ENCODE measurements around the gene ABCA13. TPM values are rescaled to one million over a fixed set of nuclear protein-coding genes. Genes with fewer than 3 reads are reported as not detected.

ABCA13 gene
- polyA plus RNA-seq, 1 of the 3 experiments (the other 2 are of a cell fraction) = not detected

DNA sequence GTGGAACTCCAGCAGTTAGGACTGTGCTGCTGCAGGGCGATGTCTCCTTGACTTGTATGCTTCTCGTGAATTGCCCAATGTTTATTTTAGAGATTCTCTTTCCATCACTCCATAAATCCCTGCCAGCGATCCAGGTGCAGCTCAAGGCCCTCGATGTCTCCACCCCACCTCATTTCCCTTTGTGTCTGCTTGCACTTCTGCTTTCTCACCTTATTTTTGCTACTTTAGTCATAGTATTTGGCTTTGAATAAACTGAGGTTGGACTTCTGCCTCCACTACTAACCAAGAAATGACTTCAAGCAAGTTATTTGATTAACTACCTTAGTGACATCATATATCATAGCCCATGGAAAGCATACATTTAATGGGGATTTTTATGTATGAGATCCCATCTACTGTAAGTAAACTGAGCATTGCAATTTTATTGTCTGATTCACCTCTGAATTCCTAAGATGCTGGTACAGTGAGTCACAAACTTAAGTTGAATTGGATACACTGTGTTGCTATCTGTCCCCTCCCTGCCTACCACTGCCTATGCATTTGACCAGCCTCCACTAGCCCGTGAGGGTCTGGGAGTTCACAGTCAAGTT is 255.8 kb downstream of the ABCA13 start:
- Histone ChIP-seq H3K36me3 (replicated peaks in 1 of 2; ENCODE audit: control insufficient read depth in 1 of 2, insufficient read depth in 2 of 2, low read length in 1 of 2) (no peaks in the 10 kb centered on the region), H3K27me3 (ENCODE audit: insufficient read depth) (no peaks in the 10 kb centered on the region), H2AFZ (ENCODE audit: low read depth) (no peak overlapping the region), H3K4me1 (ENCODE audit: control insufficient read depth in 1 of 2, insufficient read depth in 2 of 2, low read depth in 1 of 2, low read length in 1 of 2) (no peaks in the 10 kb centered on the region), H3K9me2 (no peaks in the 10 kb centered on the region), H3K79me2 (ENCODE audit: insufficient read depth) (no peaks in the 10 kb centered on the region), H3F3A (replicated peaks; ENCODE audit: insufficient read depth) (no peaks in the 10 kb centered on the region), H3K4me2 (no peak overlapping the region), H3K4me3 (ENCODE audit: low read depth in 2 of 2, low read length in 1 of 2) (no peak overlapping the region), H4K20me1 (ENCODE audit: insufficient read depth) (no peaks in the 10 kb centered on the region), H3K9me3 (no peaks in the 10 kb centered on the region), H3K9ac (no peak overlapping the region), H3K27ac (ENCODE audit: low read depth in 2 of 2, low read length in 1 of 2) (no peak overlapping the region)
- 0% methylated on average over 5 of the region's 5 CpGs for WGBS (ENCODE audit: low lambda C conversion rate)
- no peak for TF ChIP-seq FOXM1 (IDR thresholded peaks at IDR 0.05; ENCODE audit: low read depth)
- TF ChIP-seq MXI1 (IDR thresholded peaks at IDR 0.05; ENCODE audit: low read depth, low read length) = no peak
- 0 out of 2 replicates have a peak, but pooled peaks have one; percentile 24 for TF ChIP-seq FOSL2 (IDR thresholded peaks at IDR 0.05; ENCODE audit: borderline replicate concordance, low read depth)
- ChIA-PET CTCF (no interaction called here), POLR2A (no interaction called here)
- no peak for DNase-seq

- H4K20me1 ChIP-seq (ENCODE audit: insufficient read depth) = no peaks in the 10 kb centered on the region
- H3F3A ChIP-seq (replicated peaks; ENCODE audit: insufficient read depth) = no peaks in the 10 kb centered on the region
- H3K79me2 ChIP-seq (ENCODE audit: insufficient read depth) = no peaks in the 10 kb centered on the region
- ChIA-PET POLR2A (no interaction called here), CTCF (no interaction called here)
- 9% methylated on average over 5 of the region's 5 CpGs for WGBS (ENCODE audit: low lambda C conversion rate)
- no peak overlapping the region for H2AFZ ChIP-seq (ENCODE audit: low read depth)
- H3K9ac ChIP-seq = no peak overlapping the region
- no peak overlapping the region for H3K4me3 ChIP-seq (ENCODE audit: low read depth in 2 of 2, low read length in 1 of 2)
- no peaks in the 10 kb centered on the region for H3K9me3 ChIP-seq
- no peak overlapping the region for H3K27ac ChIP-seq (ENCODE audit: low read depth in 2 of 2, low read length in 1 of 2)
- no peaks in the 10 kb centered on the region for H3K4me1 ChIP-seq (ENCODE audit: control insufficient read depth in 1 of 2, insufficient read depth in 2 of 2, low read depth in 1 of 2, low read length in 1 of 2)
- H3K27me3 ChIP-seq (ENCODE audit: insufficient read depth) = no peaks in the 10 kb centered on the region
- H3K36me3 ChIP-seq (replicated peaks in 1 of 2; ENCODE audit: control insufficient read depth in 1 of 2, insufficient read depth in 2 of 2, low read length in 1 of 2) = no peaks in the 10 kb centered on the region
- no peaks in the 10 kb centered on the region for H3K9me2 ChIP-seq
- H3K4me2 ChIP-seq = no peak overlapping the region
- DNase-seq = no peak
- no peak for TF ChIP-seq RXRA (IDR thresholded peaks at IDR 0.05; ENCODE audit: borderline replicate concordance, low read depth)
- no peak for TF ChIP-seq YY1 (IDR thresholded peaks at IDR 0.05; ENCODE audit: low read depth)
- TF ChIP-seq, protein P1, sequence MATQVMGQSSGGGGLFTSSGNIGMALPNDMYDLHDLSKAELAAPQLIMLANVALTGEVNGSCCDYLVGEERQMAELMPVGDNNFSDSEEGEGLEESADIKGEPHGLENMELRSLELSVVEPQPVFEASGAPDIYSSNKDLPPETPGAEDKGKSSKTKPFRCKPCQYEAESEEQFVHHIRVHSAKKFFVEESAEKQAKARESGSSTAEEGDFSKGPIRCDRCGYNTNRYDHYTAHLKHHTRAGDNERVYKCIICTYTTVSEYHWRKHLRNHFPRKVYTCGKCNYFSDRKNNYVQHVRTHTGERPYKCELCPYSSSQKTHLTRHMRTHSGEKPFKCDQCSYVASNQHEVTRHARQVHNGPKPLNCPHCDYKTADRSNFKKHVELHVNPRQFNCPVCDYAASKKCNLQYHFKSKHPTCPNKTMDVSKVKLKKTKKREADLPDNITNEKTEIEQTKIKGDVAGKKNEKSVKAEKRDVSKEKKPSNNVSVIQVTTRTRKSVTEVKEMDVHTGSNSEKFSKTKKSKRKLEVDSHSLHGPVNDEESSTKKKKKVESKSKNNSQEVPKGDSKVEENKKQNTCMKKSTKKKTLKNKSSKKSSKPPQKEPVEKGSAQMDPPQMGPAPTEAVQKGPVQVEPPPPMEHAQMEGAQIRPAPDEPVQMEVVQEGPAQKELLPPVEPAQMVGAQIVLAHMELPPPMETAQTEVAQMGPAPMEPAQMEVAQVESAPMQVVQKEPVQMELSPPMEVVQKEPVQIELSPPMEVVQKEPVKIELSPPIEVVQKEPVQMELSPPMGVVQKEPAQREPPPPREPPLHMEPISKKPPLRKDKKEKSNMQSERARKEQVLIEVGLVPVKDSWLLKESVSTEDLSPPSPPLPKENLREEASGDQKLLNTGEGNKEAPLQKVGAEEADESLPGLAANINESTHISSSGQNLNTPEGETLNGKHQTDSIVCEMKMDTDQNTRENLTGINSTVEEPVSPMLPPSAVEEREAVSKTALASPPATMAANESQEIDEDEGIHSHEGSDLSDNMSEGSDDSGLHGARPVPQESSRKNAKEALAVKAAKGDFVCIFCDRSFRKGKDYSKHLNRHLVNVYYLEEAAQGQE (IDR thresholded peaks at IDR 0.05; ENCODE audit: low read depth, low read length) = no peak
- no peak for TF ChIP-seq FOXJ3 (CRISPR knock-in tag; IDR thresholded peaks at IDR 0.05)
- TF ChIP-seq FOXM1 (IDR thresholded peaks at IDR 0.05; ENCODE audit: low read depth) = no peak
Measured at GRCh38 chr7:48427671-48428070, 256.4 kb downstream of the ABCA13 start.
